HG03442 (cell line): ENCODE data around the gene SZRD1.

Experiments
- ATAC-seq: cut with Tn5 transposase; IDR thresholded peaks from one replicate; pipeline ENCODE4 v1.9.1; 2021; ENCODE audit warnings: mild to moderate bottlenecking, moderate library complexity; ENCODE audit not compliant: unreplicated experiment

The SZRD1 gene

GRCh38 chr1:16436946-16437474, 70.0 kb downstream of the SZRD1 start, which contains the start of gene SPATA21:
TSS of gene SPATA21 (minus strand) at chr1:16437424. CDS start at chr1:16431371, 6,053 bp downstream.
- ATAC-seq, result no peak

GRCh38 chr1:16438516-16438915, 71.5 kb downstream of the SZRD1 start:
- no peak for ATAC-seq

DNA sequence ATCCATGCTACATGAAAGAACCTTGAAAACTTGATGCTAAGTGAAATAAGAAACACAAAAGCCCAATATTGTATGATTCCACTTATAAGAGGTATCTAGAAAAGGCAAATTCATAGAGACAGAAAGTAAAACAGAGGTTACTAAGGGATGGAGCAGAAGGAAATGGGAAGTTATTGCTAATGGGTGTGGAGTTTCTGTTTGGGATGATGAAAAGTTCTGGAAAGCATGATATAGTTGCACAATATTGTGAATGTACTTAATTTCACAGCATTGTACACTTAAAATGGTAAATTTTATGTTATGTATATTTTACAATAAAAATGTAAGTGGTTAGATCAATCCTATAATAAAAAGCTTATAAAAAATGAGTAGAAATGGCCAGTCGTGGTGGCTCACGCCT, 71.9 kb downstream of the SZRD1 start:
- ATAC-seq, result no peak

GRCh38 chr1:16440131-16440469, 73.1 kb downstream of the SZRD1 start:
- no peak for ATAC-seq

GRCh38 chr1:16440470-16441281, 73.6 kb downstream of the SZRD1 start, which contains the start of gene NECAP2:
TSS of gene NECAP2 (plus strand) at chr1:16440724. CDS start at chr1:16440762, 38 bp downstream.
- ATAC-seq, result peak; percentile 74

GRCh38 chr1:16441282-16441665, 74.2 kb downstream of the SZRD1 start:
- no peak for ATAC-seq

DNA sequence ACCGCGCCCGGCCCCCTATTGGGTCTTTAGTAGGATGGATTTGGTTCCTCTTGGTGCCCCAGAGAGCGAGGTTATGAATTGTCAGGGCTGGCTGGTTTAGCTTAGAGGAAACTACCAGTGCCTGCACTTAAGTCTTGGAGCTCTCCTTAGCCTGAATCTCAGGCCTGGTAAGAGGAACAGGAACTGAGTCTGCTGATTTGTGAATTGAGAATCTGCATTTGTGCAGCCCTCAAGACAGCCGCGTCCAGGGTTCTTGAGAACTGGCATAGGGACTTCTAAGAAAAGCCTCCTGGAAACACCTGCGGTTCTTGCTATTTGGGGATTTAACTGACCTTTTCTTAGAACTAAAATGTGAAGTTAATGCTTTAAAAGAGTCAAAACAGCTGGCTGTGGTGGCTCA, 75.2 kb downstream of the SZRD1 start:
- ATAC-seq, result no peak

DNA sequence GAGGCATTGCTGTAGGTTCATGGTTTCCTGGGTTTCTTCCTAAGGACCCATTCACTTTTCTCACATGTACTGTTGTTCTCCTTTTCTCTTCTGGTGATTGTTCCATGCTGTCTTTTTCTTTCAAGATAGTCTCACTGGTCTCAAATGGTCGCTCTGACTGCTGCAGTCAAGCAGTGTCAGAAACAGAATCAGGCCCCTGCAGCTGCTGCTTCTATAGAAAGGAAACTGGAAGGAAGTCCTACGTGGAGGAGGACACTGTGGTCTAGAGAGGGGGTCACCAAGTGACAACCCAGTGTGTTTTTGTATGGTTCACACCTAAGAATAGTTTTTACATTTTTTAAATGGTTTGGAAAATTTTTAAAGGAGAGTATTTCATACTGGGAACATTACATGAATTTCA, 75.9 kb downstream of the SZRD1 start:
- ATAC-seq, result no peak

- no peak for ATAC-seq
Observed at GRCh38 chr1:16443975-16444770, 77.1 kb downstream of the SZRD1 start.

- no peak for ATAC-seq
Observed at GRCh38 chr1:16445052-16445451, 78.0 kb downstream of the SZRD1 start.

- no peak for ATAC-seq
Observed at GRCh38 chr1:16446116-16446515, 79.1 kb downstream of the SZRD1 start.

DNA sequence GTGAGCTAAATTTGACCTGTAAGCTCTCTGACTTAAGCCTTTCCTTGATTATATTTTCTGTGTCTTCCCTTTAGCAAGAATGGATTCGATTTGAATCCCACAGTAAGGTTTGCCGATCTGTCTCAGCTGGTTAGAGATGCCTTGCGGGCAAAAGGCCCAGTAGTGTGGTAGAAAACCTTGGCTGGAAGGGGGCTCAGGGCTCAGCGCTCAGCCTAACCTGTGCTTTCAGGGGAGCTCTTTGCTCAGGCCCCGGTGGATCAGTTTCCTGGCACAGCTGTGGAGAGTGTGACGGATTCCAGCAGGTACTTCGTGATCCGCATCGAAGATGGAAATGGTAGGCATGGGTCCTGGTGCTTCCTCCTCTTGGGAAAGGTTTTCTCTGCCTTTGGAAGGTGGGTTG, 80.6 kb downstream of the SZRD1 start:
- ATAC-seq, result no peak
